Measurements from ENCODE around the gene HS3ST3A1. TPM values are rescaled to one million over a fixed set of nuclear protein-coding genes. Genes with fewer than 3 reads are reported as not detected.

HS3ST3A1 gene
- total RNA-seq, 1 donor from 2014 or later: 7.5 TPM

GRCh38 chr17:13636951-13637350 is 35.2 kb upstream of the HS3ST3A1 start:
- H3K27me3 Mint-ChIP-seq (ENCODE audit: unreplicated experiment): peaks cover 3% of the 10 kb centered on the region
- no peak overlapping the region for H3K4me3 Mint-ChIP-seq (ENCODE audit: unreplicated experiment)
- TF ChIP-seq CTCF (IDR thresholded peaks at IDR 0.05): no peak
- H3K4me1 Mint-ChIP-seq (ENCODE audit: unreplicated experiment): peaks cover 4% of the 10 kb centered on the region
- H3K36me3 Mint-ChIP-seq (ENCODE audit: unreplicated experiment): no peaks in the 10 kb centered on the region
- no peak for DNase-seq (ENCODE audit: extremely low spot score, unreplicated experiment)
- H3K27ac Mint-ChIP-seq (ENCODE audit: unreplicated experiment): no peak overlapping the region
- H3K9me3 Mint-ChIP-seq (ENCODE audit: unreplicated experiment): no peaks in the 10 kb centered on the region

- no peak for TF ChIP-seq CTCF (IDR thresholded peaks at IDR 0.05)
- Mint-ChIP-seq H3K27ac (ENCODE audit: unreplicated experiment) (no peak overlapping the region), H3K27me3 (ENCODE audit: unreplicated experiment) (no peaks in the 10 kb centered on the region), H3K4me3 (ENCODE audit: unreplicated experiment) (no peak overlapping the region), H3K9me3 (ENCODE audit: unreplicated experiment) (no peaks in the 10 kb centered on the region), H3K4me1 (ENCODE audit: unreplicated experiment) (peaks cover 4% of the 10 kb centered on the region), H3K36me3 (ENCODE audit: unreplicated experiment) (no peaks in the 10 kb centered on the region)
- DNase-seq (ENCODE audit: extremely low spot score, unreplicated experiment): no peak
Observed at GRCh38 chr17:13635951-13636350, 34.2 kb upstream of the HS3ST3A1 start.

GRCh38 chr17:13634021-13634420 is 32.3 kb upstream of the HS3ST3A1 start:
- H3K4me1 Mint-ChIP-seq (ENCODE audit: unreplicated experiment): peaks cover under 1% of the 10 kb centered on the region
- no peak for TF ChIP-seq CTCF (IDR thresholded peaks at IDR 0.05)
- no peak overlapping the region for H3K4me3 Mint-ChIP-seq (ENCODE audit: unreplicated experiment)
- no peak overlapping the region for H3K27ac Mint-ChIP-seq (ENCODE audit: unreplicated experiment)
- H3K36me3 Mint-ChIP-seq (ENCODE audit: unreplicated experiment): no peaks in the 10 kb centered on the region
- H3K27me3 Mint-ChIP-seq (ENCODE audit: unreplicated experiment): no peaks in the 10 kb centered on the region
- H3K9me3 Mint-ChIP-seq (ENCODE audit: unreplicated experiment): no peaks in the 10 kb centered on the region
- no peak for DNase-seq (ENCODE audit: extremely low spot score, unreplicated experiment)

GRCh38 chr17:13631529-13631928 is 29.8 kb upstream of the HS3ST3A1 start:
- TF ChIP-seq CTCF (IDR thresholded peaks at IDR 0.05): no peak

GRCh38 chr17:13626703-13627102 is 25.0 kb upstream of the HS3ST3A1 start:
- Mint-ChIP-seq H3K9me3 (ENCODE audit: unreplicated experiment) (peaks cover 11% of the 10 kb centered on the region), H3K27ac (ENCODE audit: unreplicated experiment) (no peak overlapping the region), H3K36me3 (ENCODE audit: unreplicated experiment) (no peaks in the 10 kb centered on the region), H3K27me3 (ENCODE audit: unreplicated experiment) (peaks cover 2% of the 10 kb centered on the region), H3K4me1 (ENCODE audit: unreplicated experiment) (peaks cover 2% of the 10 kb centered on the region), H3K4me3 (ENCODE audit: unreplicated experiment) (no peak overlapping the region)
- TF ChIP-seq CTCF (IDR thresholded peaks at IDR 0.05): no peak
- no peak for DNase-seq (ENCODE audit: extremely low spot score, unreplicated experiment)

More at GRCh38 chr17:13631529-13631928, 29.8 kb upstream of the HS3ST3A1 start:
- Mint-ChIP-seq H3K9me3 (ENCODE audit: unreplicated experiment) (no peaks in the 10 kb centered on the region), H3K4me1 (ENCODE audit: unreplicated experiment) (peaks cover 2% of the 10 kb centered on the region), H3K4me3 (ENCODE audit: unreplicated experiment) (no peak overlapping the region), H3K36me3 (ENCODE audit: unreplicated experiment) (no peaks in the 10 kb centered on the region), H3K27me3 (ENCODE audit: unreplicated experiment) (no peaks in the 10 kb centered on the region), H3K27ac (ENCODE audit: unreplicated experiment) (no peak overlapping the region)
- no peak for DNase-seq (ENCODE audit: extremely low spot score, unreplicated experiment)

All from osteocyte (in vitro differentiated cells).